LHCN-M2 (cell line): ENCODE results near the gene GOLT1B. TPM values are rescaled to one million over a fixed set of nuclear protein-coding genes. Genes with fewer than 3 reads are reported as not detected.

Experiments
- DNase-seq: peaks from one replicate; pipeline ENCODE4 v3.0.0-alpha.2; 2012; ENCODE audit warnings: low read depth
- total RNA-seq: library from RNA; depleted of rRNA; stranded (reverse); fragments of >200 nt; gene quantifications from 2 replicates; pipeline ENCODE4 v1.2.3, GENCODE V29; 2014; rRNA removed

GOLT1B gene
- total RNA-seq, 1 experiment from 2014 or later: 54.2 TPM

GRCh38 chr12:21566223-21566906, 64.8 kb downstream of the GOLT1B start:
- no peak for DNase-seq

- no peak for DNase-seq
Observed at GRCh38 chr12:21566907-21567394, 65.4 kb downstream of the GOLT1B start.

Other genes with a start within 250 kb of the GOLT1B start
- gene SLCO1A2, start 166.9 kb upstream of the GOLT1B start, total RNA-seq: 0.06 and 0.29 TPM in 2 replicates
- not detected in 2 replicates for gene IAPP, start 128.9 kb upstream of the GOLT1B start, total RNA-seq
- gene PYROXD1, start 64.1 kb upstream of the GOLT1B start, total RNA-seq: 6.2 and 9.1 TPM in 2 replicates
- gene RECQL, start 154 bp upstream of the GOLT1B start, total RNA-seq: 127 and 128 TPM in 2 replicates
- gene SPX, start 24.5 kb downstream of the GOLT1B start, total RNA-seq: 2.1 and 3.1 TPM in 2 replicates
- 0.06 TPM in 1 of 2 replicates, not detected in the other for gene GYS2, start 103.1 kb downstream of the GOLT1B start, total RNA-seq
- gene LDHB, start 156.1 kb downstream of the GOLT1B start, total RNA-seq: 731 and 832 TPM in 2 replicates